SHP77 (cell line): Measurements from ENCODE around the gene ALB.

Source experiments
- DNase-seq, 2 experiments: peaks; one replicate each; lab custom pipeline; 2025; lab: John Stamatoyannopoulos, UW

Gene ALB

DNA sequence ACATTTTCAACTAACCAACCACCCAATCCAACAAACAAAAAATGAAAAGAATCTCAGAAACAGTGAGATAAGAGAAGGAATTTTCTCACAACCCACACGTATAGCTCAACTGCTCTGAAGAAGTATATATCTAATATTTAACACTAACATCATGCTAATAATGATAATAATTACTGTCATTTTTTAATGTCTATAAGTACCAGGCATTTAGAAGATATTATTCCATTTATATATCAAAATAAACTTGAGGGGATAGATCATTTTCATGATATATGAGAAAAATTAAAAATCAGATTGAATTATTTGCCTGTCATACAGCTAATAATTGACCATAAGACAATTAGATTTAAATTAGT is 27.7 kb downstream of the ALB start:
- no peak for DNase-seq

DNA sequence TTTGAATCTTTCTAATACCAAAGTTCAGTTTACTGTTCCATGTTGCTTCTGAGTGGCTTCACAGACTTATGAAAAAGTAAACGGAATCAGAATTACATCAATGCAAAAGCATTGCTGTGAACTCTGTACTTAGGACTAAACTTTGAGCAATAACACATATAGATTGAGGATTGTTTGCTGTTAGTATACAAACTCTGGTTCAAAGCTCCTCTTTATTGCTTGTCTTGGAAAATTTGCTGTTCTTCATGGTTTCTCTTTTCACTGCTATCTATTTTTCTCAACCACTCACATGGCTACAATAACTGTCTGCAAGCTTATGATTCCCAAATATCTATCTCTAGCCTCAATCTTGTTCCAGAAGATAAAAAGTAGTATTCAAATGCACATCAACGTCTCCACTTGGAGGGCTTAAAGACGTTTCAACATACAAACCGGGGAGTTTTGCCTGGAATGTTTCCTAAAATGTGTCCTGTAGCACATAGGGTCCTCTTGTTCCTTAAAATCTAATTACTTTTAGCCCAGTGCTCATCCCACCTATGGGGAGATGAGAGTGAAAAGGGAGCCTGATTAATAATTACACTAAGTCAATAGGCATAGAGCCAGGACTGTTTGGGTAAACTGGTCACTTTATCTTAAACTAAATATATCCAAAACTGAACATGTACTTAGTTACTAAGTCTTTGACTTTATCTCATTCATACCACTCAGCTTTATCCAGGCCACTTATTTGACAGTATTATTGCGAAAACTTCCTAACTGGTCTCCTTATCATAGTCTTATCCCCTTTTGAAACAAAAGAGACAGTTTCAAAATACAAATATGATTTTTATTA is 28.3 kb downstream of the ALB start:
- DNase-seq: no peak

DNA sequence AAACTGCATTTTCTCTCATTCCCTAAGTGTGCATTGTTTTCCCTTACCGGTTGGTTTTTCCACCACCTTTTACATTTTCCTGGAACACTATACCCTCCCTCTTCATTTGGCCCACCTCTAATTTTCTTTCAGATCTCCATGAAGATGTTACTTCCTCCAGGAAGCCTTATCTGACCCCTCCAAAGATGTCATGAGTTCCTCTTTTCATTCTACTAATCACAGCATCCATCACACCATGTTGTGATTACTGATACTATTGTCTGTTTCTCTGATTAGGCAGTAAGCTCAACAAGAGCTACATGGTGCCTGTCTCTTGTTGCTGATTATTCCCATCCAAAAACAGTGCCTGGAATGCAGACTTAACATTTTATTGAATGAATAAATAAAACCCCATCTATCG is 29.1 kb downstream of the ALB start:
- DNase-seq: no peak

DNA sequence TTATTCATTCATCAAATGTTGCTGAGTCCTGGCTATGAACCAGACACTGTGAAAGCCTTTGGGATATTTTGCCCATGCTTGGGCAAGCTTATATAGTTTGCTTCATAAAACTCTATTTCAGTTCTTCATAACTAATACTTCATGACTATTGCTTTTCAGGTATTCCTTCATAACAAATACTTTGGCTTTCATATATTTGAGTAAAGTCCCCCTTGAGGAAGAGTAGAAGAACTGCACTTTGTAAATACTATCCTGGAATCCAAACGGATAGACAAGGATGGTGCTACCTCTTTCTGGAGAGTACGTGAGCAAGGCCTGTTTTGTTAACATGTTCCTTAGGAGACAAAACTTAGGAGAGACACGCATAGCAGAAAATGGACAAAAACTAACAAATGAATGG is 30.2 kb downstream of the ALB start:
- DNase-seq: no peak

DNA sequence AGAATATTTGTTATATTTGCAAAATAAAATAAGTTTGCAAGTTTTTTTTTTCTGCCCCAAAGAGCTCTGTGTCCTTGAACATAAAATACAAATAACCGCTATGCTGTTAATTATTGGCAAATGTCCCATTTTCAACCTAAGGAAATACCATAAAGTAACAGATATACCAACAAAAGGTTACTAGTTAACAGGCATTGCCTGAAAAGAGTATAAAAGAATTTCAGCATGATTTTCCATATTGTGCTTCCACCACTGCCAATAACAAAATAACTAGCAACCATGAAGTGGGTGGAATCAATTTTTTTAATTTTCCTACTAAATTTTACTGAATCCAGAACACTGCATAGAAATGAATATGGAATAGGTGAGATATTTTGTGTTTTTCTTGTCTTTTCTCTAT is 31.9 kb downstream of the ALB start, which contains the start of gene AFP:
Gene AFP (plus strand): TSS at position 238 of the 400 bp plus-strand sequence. CDS start 42 bp downstream, at position 280.
- no peak for DNase-seq

GRCh38 chr4:73436674-73437557 is 32.8 kb downstream of the ALB start:
- DNase-seq: no peak

- no peak for DNase-seq
These were observed 33.5 kb downstream of the ALB start for GRCh38 chr4:73437558-73437956.

GRCh38 chr4:73438048-73438447 is 34.0 kb downstream of the ALB start:
- DNase-seq: no peak

DNA sequence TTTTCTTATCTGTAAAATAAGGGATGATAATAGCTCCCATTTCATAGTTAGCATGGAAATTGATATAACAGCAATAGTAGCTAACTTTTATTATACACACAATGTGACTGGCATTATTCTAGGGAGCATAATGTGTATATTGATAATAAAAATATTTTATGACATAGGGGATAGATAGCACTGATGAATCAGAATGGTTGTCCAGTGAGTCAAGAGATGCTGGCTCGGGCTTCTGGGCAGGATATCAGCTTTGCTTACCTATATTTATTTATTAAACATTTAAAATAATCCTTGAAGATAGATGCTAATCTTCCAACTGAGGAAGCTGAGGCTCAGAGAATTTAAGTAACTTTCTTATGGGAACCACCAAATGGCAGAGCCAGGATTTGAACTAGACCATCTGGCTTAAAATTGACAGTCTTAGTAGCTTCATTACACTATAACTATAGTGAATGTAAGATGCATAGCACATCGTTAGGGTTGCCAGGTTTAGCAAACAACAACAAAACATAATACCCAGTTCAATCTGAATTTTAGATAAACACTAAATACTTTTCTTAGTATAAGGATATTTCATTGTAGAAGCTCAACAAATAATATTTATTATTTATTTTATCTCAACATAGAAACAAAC is 34.6 kb downstream of the ALB start:
- no peak for DNase-seq

- DNase-seq: no peak
These were observed 35.4 kb downstream of the ALB start for GRCh38 chr4:73439445-73439844.

DNA sequence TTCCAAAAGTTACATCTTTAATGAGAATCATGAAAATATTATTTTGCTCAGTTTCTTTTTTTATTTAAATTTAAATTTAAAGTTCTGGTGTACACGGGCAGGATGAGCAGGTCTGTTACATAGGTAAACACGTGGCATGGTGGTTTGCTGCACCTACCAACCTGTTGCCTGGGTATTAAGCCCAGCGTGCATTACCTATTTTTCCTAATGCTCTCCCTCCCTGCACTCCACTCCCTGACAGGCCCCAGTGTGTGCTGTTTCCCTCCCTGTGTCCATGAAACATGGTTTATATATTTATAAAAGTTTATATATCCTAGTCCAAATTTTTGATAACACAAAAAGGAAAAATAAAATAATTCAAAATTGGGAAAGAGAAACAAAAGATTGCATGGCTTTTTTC is 35.9 kb downstream of the ALB start:
- no peak for DNase-seq

DNA sequence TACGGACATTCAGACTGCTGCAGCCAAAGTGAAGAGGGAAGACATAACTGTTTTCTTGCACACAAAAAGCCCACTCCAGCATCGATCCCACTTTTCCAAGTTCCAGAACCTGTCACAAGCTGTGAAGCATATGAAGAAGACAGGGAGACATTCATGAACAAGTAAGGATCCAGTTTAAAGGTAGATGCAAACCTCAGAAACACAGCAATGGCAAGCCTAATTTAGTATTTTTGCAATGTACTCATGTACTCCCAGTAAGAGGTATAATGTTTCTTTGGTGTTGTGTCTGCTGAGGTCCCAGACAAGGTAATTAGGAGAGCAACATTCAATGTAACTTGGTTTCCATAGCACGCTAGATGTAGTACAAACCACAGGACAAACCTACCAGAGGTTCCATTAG is 36.6 kb downstream of the ALB start:
- DNase-seq: no peak

DNA sequence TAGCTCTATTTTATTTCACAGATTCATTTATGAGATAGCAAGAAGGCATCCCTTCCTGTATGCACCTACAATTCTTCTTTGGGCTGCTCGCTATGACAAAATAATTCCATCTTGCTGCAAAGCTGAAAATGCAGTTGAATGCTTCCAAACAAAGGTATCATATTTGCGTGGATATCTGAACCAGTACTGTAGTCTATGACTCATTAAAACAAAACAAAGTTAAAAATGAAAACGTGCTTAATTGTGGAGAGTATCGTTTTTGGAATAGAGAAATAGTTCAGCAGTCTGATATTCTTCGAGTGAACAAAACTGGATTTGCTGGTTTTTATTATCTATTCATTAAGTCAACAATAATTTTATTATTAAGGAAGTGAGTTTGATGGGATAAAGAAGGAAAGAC is 38.2 kb downstream of the ALB start:
- no peak for DNase-seq

DNA sequence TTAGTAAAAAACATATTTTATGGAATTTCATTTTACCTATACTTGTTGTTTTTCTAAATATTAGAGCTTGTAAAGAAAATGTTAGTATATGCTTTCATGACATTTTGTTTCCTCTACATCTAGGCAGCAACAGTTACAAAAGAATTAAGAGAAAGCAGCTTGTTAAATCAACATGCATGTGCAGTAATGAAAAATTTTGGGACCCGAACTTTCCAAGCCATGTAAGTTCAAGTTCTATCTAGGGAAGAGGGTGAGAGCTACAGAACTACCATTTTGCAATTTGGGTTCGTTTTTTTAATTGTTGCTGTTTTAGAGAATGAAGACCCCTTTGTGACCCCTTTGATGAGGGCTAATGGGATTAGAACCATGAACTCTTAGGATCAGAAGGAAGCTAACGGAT is 39.1 kb downstream of the ALB start:
- DNase-seq: no peak

GRCh38 chr4:73445383-73446335 is 41.6 kb downstream of the ALB start:
- DNase-seq: no peak

DNA sequence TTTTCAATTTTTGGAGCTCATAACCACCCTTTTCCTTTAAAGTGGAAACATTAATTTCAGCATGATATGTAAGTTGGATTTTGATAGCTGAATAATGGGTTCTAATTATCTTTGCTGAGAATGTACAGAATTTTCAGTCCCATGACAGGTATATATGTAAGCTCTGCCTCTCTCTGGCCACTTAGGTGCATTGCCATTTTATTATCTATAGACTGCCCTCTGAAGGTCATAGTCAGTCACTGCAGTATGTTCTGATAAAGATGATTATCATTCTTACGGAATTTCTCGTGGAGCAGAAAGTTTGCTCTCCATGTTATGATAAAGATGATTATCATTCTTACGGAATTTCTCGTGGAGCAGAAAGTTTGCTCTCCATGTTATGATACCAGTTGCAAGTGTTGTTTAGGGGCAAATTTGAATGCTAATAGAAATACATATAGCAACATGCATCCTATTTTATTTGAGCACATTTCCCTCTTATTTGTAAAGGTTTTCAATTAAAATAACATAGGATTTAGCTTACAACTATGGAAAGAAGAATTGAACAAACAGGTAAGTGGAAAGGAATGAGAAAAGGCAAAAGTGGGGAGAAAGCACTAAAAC is 42.4 kb downstream of the ALB start:
- peak; percentile 65 to 77 for DNase-seq

DNA sequence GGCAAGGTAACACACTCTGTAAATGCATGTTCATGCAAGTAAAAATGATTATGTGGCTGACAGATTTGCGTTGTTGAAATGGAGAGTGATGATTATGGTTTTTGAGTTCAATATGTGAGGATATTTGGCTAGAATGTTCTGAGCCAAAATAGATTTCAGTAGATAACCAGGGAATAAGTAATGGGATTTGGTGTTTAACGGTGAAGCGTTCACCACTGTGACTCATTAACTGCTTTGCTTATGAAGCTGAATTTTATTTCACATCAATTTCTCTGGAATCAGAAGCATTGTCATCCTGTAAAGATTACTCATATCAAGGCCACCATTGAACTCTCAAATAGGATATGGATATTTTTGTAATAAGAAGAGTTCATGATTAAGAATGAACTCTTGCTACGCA is 43.6 kb downstream of the ALB start:
- DNase-seq: no peak

DNA sequence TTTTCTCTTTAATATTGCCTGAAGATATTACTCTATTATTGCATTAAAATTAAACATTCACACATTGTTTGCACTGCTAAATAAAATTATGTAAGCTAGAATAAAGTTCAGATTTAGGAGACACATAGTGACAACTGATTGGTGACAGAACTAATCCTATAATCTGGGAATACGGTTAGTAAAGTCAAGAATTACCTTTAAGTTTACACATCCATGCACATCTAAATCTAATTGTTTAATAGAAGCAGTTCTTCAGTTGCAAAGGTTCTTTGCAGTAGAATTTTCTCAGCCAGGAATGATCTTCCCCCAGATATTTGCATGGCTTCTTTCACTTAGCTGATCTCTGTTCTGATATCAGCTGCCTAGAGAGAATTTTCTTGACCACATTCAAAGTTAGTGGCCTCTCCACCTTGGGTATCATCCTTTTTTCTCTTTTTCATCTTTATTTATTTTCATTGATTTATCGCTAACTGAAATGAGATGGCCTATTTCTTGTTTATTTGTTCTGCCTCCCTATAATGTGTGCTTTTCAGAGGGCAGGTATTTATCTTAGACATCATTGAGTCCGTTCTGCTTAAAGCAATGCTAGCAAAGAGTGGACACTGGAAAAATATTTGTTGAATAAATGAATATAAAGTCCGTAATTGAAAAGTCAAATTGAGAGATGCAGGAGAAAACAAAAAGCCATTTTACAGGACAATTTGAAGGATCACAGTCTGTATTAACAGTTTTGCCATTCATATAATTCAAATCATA is 44.5 kb downstream of the ALB start:
- no peak for DNase-seq

GRCh38 chr4:73450398-73451004 is 46.4 kb downstream of the ALB start:
- peak; percentile 74 to 84 for DNase-seq

DNA sequence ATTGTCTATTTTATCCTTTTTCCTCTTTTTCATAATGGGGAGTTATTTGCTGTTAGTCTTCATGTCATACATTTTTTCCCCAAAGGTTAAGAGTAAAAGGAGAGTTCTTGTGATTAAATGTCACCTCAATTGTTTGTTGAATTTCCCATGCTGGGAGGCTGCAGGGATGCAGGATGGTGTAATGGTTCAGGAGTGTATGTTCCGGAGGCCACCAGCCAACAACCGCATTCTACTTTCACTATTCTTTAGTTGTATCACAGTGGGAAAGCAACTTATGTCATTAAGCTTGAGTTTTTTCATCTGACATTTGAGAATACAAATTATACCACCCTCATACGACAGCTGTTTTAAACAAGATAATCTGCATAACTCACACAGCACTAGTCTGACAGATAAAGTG is 47.3 kb downstream of the ALB start:
- DNase-seq: peak in 1 of 2 experiments; percentile 3
